GM19372 (cell line): ENCODE measurements around the gene AKR1A1.
"Not testable (repeated sequence)": the region's sequence is repeated elsewhere in the genome, so short reads cannot be mapped to it uniquely, and the experiment has no call there.

Experiments
- ATAC-seq: cut with Tn5 transposase; IDR thresholded peaks from one replicate; pipeline ENCODE4 v1.9.1; 2021; ENCODE audit warnings: mild to moderate bottlenecking, low read depth, moderate library complexity; ENCODE audit not compliant: unreplicated experiment

The AKR1A1 gene

DNA sequence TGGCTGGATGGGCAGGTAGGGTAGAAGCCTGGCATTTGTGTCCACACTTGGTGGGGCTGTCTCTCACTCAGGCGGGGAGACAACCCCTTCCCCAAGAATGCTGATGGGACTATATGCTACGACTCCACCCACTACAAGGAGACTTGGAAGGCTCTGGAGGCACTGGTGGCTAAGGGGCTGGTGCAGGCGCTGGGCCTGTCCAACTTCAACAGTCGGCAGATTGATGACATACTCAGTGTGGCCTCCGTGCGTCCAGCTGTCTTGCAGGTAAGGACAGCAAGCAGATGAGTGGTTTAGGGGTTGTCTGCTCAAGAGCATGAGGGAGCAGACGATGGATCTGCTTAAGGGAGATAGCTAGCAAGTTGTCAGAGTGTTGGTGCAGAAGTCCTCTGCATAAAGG, 17.3 kb downstream of the AKR1A1 start:
- no peak for ATAC-seq

DNA sequence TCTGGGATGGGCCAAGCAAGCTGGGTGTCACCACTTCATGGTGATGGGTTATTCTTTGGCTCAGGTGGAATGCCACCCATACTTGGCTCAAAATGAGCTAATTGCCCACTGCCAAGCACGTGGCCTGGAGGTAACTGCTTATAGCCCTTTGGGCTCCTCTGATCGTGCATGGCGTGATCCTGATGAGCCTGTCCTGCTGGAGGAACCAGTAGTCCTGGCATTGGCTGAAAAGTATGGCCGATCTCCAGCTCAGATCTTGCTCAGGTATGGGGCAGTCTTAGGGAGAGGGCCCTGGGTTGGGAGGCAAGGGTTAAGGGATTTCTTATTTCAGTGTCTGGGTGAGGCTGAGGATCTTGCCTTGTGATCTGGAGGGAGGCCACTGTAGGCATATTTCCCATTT, 17.8 kb downstream of the AKR1A1 start:
- ATAC-seq, result no peak

DNA sequence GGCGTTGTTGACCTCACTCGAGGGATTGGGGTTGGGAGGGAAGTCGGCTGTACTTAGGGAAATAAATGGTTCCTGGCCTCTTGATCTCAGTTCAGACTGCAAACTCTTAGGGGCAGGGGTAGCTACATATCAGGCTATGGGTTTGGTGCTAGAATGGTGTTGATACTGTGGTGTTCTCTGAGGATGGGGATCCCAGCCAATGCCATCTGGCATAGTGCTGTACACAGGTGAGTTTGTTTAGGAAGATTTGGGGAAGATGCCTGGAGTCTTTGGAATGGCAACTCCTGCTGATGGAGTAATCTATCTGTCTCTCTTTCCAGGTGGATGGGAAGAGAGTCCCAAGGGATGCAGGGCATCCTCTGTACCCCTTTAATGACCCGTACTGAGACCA, 18.9 kb downstream of the AKR1A1 start:
- no peak for ATAC-seq

DNA sequence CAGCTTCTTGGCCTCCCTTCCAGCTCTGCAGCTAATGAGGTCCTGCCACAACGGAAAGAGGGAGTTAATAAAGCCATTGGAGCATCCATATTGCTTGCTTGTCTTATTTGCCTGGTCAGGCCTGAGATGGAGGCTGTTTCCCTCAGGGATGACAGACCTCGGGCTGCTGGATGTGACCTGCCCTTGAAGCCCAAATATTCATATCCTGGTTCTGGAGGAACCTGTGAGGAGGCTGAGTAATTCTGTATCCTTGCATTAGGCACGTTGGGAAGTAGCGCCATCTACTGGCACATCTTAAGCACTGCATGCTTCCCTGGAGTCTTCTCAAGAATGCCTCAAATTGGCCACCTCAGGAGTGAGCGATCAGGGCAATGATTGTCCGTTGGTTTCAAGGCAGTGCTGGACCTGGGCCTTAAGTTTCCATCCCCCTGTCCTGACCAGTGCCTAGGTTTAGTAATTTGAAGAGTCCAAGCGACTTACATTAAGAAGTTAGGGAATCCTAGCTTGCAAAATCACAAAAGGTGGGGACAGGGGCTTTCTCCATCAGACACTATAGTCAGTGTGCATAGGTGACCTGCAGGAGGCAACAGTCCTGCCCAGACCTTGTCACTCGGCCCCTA, 19.4 kb downstream of the AKR1A1 start:
- ATAC-seq, result no peak

DNA sequence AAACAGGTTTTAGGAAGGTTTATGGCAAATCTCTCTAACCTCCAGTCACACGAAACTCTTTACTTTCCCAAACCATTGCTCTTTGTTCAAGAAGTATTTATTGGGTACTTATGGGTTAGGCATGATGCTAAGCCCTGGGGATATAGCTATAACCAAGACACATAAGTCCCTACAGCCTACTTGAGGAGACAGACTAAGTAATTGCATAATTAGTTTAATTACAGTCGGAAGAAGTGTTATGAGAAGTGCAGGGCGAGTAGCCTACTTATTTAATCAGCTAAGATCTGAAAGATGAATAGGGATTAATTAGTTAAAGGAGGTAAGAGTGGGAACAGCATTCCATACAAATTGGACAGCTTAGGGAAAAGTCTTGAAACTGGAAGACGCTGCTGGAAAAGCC, 20.0 kb downstream of the AKR1A1 start:
- no peak for ATAC-seq

DNA sequence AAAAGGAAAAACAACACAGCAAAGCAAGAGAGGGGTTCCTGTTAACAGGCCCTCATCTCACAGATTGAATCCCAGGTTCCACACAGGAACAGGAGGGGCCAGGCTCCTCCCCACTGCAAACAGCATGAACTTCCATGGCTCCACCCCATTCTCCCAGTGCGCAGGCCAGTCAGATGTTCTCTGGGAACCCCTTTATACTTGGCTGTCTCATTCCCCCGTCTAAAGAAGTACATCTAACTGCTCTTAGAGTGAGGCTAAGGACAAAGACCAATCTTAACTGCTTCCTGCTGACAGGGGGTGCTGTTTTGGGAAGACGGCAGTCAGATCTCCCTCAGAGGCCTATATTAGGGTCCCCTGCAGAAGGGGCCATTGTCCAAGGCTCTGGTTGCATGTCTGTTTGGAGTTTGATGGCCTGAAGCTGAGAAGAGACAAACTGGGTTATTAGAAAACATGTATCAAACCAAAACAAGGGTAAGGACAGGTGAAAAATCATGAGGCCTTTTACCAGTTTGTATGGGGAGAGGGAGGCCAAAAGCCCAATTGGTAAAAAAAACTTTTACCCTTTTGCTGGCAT, 22.7 kb downstream of the AKR1A1 start:
- ATAC-seq, result no peak

DNA sequence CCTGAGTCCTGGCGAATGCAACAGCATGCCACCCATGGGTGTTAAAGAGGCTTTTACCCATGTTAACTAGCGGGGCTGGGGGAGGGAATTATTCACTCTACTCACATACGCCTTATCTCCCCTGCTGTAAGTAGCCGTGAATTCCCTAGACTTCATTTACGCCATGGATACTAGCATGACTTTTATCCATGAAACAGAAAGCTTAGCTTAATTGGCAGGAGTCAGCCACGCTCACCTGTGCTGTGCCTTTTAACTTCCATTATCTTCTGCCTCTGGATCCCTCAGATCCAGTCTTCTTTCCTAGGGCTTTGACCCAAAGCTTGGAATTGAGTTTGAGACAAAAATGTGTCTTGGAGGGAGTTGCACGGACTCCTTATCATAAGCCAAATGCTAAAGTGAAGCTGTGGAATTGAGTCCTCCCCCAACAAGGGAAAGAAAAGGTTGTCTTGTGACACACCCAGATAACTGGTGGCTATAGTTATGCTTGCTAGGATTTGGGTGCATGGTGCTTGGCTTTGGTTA, 23.5 kb downstream of the AKR1A1 start:
- no peak for ATAC-seq

DNA sequence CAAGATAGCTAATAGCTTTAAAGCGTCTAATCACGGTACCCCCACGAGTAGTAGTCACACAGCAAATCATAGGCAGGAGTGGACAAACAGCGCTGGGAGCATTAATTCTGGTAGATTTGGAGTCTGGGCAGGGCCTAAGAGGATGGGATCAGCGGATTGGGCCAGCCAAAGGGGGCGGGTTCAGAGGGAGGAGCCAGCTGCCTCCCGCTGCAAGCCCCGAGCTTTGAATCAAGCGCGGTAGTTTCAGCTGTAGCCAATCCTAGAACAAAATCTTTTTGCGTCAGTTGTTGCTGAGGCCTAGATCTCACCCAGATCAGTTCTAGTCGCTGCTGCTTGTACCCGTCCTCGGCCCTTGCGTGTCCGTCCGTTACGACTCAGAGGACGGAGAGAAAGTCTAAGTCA, 32.6 kb downstream of the AKR1A1 start:
- peak; percentile 73 for ATAC-seq

DNA sequence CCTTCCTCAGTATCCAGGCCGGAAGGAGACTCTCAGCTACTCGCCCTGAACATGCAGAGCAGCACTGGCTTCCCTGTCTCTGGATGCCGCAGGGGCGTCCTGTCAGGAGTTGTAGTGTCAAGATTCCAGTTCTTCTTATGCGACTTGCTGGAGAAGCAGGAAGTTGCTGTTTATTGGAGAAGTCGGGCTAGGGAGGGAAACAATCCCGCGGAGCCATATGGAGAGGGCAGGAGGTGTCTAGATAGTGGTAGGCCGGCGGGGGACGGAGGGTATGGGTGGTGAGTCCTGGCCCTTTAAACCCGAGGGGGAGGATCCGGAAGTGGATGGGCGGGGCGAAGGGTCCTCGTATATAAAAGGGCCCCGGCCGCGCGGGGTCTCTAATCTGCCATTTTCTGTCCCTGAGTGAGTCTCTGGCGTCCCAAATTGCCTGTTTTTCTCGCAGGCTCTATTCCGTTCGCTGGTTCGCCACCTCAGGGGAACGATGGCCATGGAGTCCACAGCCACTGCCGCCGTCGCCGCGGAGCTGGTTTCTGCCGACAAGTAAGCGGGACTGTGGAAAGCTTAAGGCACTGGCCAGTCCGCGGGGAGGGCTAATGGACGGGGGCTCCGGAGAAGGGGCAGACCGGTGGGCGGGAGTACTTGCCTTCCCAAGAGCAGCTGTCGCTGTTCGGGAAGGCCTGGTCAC, 33.2 kb downstream of the AKR1A1 start, which contains the start of gene NASP:
Gene NASP, plus strand, starts transcription at position 376 of the 685 bp plus-strand sequence. Its CDS starts 106 bp downstream, at position 482.
- ATAC-seq, result peak; percentile 40

DNA sequence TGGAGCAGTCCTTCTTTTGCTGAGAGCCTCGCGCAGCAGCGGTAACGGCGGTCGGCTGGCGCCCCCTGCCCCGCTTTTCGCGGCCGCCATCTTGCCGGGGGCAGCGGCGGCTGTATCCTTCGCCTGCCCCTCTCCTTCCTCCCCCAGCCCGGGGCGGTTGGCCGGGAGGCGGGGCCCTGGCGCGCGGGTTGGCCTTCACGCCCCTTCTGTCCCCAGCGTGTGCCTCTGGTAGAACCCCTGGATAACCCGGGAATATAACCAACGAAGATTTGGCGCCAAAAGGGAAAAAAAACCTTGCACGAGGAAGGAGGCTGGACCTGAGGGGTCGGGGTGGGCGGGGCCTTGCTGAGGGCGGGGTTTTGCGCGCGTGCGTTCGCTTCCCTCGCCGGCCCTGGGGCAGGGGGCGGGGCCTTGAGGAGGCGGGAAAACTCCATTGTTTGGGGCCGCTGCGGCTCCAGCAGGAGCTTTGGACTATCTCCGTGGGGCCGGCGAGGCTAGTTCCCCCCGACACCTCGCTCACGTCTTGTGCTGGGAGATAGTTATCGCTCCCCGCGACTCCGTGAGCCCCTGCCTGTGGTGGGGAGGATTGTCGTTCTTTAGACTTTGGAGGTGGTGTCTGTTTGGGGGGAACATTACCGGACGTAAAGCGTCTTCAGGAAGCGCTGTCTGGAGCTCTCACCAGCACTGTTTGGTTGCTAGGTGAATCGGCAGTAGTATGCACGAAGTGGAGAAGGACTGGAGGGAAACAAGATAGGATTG, 33.9 kb downstream of the AKR1A1 start:
- ATAC-seq, result peak; percentile 33

DNA sequence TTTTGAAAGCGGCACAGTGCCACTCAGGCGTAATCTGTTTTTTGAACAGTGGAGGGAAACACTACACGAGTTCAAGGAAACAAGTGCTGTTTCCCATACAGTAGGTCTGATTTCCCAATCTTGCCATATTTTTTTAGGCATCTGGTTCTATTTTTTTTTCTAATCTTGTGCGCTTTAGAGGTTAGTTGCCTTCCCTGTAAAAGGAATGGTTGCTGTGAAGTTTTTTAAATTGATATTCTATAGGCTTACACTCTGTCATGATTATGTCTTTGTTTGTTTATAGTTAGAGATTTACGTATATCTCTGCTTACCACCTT, 34.4 kb downstream of the AKR1A1 start:
- no peak for ATAC-seq

DNA sequence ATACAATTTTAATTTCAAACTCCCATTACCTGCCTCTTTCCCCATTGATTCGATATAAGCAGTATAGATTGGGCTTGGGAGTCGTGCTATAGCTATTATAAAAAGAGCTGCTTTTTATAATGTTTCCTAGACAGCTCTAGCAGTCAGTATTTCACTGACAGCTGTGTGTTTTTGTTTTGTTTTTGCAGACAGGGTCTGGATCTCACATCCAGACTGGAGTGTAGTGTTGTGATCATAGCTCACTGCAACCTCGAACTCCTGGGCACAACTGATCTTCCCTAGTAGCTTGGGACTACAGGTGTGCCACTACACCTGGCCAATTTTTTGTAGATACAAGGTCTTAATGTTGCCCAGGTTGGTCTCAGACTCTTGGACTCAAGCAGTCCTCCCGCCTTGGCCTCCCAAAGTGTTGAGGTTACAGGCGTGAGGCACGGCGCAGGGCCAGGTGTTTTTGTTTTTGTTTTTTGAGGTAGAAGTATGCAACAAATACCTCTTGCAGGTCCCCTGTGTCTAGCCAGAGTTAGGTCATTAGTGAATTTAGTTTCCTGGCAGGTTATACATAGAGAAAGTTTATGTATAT, 35.0 kb downstream of the AKR1A1 start:
- no peak for ATAC-seq

DNA sequence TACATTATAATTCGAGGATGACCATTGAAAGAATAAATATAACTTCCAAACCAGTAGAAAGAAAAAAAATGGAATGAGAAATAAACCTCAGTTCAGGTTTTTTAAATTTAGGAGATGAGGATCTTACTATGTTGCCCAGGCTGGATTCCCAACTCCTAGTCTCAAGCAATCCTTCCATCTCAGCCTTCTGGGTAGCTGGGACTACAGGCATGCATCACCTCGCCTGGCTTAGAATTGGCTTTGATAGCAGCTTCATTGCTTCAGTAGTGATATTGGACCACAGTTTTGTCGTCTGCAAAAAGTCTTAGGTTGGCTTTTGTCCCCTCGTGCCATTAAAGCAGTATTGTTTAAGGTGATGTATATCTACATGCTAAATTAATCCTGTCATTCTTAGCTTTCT, 36.1 kb downstream of the AKR1A1 start:
- no peak for ATAC-seq

DNA sequence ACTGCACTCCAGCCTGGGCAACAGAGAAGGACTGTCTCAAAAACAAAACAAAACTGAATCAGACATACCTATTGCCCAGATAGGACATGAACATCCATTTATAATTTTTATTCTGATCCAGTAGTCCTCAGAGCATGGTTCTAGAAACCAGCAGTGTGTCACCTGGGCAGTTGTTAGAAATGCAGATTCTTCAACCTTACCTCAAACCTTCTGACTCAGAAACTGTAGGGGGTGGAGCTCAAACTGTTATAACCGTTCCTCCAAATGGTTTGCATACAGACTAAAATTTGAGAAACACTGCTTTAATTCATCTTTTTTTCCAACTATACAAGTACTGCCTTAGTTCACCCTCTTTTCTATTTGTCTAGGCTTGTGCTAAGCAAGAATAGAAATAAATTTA, 39.2 kb downstream of the AKR1A1 start:
- no peak for ATAC-seq

DNA sequence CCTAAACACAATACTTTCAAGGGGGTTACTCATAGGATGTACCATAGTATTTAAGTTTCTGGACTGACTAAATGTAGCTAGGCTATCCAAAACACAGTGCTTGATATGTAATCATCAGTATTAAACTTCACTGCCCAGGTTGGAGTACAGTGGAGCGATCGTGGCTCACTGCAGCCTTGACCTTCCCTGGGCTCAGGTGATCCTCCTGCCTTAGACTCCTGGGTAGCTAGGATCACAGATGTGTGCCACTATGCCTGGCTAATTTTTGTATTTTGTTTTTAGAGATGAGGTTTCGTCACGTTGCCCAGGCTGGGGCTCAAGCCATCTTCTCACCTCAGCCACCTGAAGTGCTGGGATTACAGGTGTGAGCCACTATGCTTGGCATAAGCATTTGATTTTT, 43.8 kb downstream of the AKR1A1 start:
- ATAC-seq, result no peak

DNA sequence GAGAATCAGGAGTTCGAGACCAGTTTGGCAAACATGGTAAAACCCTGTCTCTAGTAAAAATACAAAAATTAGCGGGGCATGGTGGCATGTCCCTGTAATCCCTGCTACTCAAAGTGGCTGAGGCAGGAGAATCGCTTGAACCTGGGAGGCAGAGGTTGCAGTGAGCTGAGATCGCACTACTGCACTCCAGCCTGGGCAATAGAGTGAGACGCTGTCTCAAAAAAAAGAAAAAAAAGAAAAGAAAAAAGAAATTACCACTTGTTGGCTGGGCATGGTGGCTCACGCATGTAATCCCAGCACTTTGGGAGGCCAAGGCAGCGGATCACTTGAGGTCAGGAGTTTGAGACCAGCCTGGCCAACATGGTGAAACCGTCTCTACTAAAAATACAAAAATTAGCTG, 46.1 kb downstream of the AKR1A1 start:
- not testable (repeated sequence) for ATAC-seq

DNA sequence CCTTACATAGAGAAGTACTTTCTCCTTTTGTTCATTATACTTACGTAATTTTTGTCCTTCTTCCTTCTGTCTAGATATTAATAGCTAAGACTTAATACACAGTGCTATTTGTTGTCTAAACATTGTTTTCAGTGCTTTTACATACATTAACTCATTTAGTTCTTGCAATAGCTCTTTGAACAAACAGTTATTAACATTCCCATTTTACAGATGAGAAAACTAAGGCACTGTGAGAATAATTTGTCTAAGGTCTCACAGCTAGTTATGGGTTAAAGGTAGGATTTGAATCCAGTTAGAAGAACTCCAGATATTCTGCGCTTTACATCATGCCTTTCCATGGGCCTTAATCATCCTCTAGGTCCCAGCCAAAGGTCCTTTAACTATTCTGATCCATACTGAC, 53.6 kb downstream of the AKR1A1 start:
- ATAC-seq, result no peak

DNA sequence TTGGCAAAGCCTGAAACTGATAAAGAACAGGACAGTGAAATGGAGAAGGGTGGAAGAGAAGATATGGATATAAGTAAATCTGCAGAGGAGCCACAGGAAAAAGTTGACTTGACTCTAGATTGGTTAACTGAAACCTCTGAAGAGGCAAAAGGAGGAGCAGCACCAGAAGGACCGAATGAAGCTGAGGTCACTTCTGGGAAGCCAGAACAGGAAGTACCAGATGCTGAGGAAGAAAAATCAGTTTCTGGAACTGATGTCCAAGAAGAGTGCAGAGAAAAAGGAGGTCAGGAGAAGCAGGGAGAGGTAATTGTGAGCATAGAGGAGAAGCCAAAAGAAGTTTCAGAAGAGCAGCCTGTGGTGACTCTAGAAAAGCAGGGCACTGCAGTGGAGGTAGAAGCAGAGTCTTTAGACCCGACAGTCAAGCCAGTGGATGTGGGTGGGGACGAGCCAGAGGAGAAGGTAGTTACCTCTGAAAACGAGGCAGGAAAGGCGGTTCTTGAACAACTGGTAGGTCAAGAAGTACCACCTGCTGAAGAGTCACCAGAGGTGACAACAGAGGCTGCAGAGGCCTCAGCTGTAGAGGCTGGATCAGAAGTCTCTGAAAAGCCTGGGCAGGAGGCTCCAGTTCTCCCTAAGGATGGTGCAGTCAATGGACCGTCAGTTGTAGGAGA, 56.9 kb downstream of the AKR1A1 start:
- no peak for ATAC-seq

DNA sequence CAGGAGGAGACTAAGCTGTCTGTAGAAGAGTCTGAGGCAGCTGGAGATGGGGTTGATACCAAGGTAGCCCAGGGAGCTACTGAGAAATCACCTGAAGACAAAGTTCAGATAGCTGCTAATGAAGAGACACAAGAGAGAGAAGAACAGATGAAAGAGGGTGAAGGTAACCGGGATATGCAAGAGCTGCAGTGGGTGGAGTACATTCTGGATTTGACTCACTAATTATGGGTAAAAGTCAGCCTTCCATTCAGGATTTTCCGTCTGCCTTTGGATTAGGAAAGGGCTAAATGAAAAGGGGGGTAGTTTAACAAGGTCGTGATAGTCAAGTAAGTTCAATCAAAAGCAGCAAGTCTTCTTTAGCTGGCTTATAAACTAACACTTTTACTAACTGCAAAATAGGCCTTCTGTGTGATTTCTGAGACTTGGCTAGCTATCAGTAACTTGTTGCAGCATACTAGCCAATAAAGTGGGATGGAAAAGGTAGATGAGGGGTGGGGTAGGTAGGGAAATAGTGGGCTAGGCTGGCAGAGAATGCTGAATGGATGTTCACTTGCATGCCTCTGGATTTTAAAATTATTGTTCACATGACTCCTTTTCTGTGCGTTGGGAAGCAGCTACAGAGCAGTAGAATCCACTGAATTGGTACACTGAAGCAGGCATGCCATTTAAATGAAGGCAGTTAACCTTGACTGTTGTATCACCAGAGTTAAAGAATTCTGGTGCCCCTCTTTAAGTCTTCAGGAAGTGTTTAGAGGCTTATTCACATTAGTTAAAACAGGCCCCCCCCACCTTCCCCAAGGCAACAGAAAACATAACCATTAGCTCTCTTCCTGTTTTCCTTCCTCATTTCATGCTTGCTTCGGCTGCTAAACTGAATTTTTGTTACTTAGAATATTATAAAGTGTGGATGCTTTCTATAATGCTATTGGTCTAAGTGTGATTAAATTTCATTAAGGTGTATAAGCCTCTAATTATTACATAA, 57.8 kb downstream of the AKR1A1 start:
- ATAC-seq, result no peak
